GM21529 (cell line): ENCODE results near the gene NRG3.

ENCODE experiments used
- ATAC-seq: cut with Tn5 transposase; IDR thresholded peaks from one replicate; pipeline ENCODE4 v1.9.1; 2021; ENCODE audit not compliant: unreplicated experiment

Gene NRG3

DNA sequence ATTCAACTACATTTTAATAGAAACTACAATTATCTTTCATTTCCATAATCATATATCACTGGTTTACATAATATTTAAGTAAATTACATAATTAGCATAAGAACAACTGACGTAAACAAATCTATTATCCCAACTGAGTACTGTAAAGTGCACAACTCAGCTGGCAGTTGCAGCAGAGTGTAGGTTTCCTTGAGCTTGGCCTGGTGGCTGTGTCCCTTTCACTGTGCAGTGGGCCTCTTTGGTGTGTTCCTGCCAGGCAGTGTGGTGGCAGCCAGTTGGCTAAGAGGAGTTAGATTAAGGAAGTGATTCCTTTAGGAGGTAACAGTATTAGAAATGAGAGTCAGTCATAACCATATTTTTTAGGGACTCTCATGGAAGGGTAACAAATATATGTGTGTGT lies 7.0 kb downstream of the NRG3 start:
- no peak for ATAC-seq

DNA sequence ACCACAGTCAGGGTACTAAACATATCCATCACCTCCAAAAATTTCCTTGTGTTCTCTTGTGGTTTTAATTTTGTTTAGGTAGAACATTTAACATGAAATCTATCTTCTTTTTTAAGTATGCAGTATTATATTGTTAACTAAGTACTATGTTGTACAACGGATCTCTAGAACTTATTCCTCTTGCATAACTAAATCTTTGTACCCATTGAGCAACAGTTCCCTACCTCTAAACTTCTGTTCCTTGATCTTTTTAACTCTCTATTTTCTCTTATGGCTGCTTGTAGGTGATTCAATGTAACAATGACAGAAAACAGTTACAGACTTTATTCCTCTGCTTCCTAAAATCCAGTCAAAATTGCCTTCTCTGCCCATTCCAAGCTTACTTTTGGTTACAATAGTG lies 9.9 kb downstream of the NRG3 start:
- ATAC-seq = no peak

DNA sequence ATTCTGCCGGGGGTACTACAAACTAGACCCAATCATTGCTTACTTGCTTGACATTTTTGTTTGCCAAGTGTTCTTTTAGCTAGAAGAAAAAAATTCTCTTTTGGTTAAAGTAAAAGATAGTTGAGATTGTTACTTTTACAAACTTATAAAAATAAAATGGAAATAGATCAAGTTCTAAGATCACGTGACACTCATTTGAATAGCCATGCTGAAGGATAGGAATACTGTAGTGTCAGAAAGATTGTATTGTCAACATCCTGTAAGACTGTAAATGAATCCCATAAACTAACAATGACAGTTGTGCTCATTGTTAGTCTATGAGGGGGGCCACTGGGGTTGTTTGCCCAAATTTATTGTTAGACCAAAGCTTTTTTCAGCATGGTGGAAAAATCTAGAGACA lies 10.5 kb downstream of the NRG3 start:
- ATAC-seq = no peak

DNA sequence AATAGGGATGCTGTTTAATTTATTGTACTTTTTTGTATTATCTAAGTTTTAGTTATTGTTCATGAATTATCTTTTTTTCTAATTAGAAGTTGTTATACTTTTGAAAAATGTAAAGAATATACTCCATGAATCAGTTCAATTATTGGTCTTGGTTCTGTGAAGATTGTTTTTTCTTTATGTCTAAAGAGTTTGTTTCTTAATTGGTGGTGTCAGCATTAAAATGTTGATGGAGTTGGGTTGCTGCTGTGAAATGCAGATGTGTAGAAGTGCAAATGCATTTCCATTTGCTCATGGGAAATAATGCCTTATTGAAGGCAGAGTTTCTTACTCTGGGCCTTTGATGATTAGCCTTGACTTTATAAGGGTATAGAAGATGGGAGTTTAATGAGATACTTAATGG lies 11.9 kb downstream of the NRG3 start:
- ATAC-seq = no peak

DNA sequence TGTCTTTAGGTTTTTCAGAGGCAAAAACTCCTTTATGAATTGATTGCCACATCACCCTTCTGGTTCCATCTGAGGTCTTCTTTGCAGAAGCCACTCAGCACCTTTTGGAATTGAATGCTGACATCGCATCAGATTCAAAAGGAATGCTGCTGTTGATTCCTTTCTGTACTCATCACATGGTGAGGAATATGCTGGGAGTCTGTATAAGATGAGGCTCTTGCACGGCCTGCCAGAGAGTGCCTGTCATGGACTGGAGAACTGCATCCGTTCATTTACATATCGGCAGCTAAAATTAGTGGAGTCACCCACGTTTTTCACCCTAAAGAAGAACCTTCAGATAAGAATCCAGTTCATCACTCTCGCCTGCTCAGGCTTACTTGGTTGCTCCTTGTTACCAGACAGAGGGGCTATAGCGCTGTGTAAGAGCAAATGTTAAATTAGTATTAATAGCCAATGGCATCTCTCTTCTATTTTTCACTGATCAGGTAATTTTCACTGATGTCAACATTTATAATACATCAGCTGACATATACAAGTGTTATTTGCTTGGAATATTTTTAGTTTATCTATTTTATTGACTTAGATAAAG lies 14.3 kb downstream of the NRG3 start:
- no peak for ATAC-seq

DNA sequence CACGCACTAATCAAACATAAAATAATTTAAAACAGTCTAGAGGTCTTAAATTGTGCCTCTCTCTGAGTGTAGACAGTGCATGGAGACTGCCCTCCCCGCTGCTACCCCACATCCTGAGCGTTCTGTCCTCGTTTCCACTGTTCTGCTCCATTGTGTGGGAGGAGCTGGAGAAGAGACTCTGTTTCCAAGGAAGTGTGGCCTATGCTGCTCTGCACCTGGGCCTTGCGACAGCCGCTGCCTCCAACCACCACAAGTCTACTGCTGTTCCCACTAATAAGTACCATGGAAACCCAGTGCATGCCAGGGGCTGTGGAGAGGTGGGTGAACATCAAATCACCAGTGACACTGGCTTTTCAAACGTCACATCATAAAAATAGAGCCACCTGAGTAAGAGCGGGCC lies 19.6 kb downstream of the NRG3 start:
- ATAC-seq = no peak

DNA sequence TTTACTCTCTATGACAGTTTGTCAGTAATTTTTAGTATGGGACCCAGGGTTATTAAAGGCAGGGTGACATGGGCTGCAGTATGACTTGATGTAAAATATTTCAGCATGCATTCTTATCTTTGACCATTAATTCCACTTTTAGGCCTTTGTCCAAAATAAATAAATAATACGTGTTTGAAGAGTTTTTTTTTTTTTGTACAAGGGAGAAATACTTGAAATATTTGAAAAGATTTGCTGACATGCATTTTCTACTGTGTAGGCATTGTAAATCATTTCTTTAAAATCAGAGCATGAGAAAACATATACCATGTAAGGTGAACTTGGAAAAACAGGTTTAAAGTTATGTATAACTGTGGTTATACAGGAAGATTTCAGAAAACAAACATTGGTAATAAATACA lies 23.5 kb downstream of the NRG3 start:
- no peak for ATAC-seq

DNA sequence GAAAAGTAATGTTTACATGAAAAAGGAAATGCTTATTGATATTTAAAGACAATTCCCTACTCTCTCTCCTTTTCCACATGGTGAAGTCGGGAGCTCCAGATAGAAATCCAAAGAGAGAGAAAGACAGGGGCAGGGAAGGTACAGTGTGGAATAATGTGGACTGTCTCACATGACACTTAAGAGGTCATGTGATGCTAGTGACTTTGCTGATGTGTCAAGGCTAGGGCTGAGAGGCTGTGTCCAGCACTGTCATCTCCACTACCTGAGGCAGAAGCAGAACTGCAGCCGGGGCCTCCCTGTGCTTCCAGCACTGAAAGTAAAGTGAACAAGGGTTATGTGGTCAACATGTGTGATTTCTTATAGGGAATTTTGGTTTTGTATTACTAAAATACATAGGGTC lies 26.0 kb downstream of the NRG3 start:
- ATAC-seq = no peak

DNA sequence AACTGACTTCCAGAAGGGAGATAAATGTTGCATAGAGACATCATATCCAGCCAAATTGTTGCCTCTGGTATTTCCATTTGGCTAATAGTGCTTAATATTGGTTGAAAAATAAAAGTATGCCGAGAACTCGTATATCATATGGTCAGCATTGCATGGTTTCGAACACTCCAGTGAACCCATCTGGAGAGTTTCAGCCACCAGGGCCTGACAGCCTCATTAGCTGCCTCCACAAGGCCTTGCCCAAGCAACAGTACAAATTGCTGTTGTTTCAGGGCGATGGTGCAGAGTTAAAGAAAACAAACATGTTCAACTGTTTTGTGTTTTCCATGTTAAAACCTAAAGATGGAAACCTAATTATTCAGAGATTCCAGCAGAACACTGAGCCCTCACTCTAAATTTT lies 28.5 kb downstream of the NRG3 start:
- ATAC-seq = no peak

DNA sequence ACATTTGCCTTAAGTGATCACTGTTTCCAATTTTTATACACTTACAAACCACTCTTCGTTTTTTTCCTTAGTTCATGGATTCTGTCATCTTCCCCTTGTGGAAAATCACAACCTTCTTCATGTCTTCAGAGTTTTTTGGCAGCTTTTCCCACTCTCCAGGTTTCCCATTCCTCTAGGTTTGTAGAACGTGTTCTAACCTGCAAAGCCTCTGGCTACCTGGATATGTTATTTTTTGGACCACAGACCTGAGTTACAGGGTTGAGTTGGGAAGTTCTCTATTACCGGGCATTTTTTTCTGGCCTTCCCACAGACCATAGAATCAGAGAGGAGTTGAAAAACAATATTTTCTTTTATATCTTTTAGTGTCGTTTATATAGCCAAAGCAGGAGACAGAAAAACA lies 30.2 kb downstream of the NRG3 start:
- ATAC-seq = no peak

DNA sequence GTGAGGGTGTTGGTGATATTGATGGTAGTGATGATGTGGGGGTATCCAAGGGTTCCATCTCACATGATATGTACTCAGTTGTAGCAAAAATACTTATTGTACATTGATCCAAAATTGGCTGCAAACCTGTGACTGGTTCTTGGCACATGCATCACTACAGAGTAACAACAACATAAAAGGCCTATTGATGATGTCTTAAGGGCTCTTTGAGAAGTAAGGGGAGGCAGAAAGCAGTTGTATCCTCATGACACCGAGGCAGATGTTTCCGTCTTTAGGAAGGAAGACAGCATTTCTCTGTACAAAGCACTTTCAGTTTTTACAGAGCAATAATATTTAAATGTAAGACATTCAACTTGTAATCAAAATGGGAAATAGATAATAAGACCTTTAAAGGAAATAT lies 34.5 kb downstream of the NRG3 start:
- no peak for ATAC-seq

DNA sequence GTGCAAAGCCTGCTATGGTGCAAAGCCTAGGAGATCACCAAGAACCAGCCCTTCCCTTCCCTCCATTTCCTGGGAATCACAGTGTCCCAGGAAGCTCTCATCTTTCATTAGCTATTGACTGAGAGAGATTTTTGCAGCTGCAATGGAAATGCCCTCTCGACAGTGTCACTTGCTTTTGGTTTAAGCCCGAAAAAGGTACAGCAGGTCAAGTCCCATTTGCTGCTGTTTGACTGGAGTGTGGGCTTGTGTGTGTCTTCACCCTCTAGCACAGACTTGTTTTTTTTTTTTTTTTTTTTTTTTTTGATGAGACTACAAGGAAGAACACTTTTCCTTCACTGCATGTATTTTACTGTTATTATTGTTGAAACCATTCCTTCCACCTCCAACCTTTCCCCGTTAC lies 36.3 kb downstream of the NRG3 start:
- no peak for ATAC-seq

DNA sequence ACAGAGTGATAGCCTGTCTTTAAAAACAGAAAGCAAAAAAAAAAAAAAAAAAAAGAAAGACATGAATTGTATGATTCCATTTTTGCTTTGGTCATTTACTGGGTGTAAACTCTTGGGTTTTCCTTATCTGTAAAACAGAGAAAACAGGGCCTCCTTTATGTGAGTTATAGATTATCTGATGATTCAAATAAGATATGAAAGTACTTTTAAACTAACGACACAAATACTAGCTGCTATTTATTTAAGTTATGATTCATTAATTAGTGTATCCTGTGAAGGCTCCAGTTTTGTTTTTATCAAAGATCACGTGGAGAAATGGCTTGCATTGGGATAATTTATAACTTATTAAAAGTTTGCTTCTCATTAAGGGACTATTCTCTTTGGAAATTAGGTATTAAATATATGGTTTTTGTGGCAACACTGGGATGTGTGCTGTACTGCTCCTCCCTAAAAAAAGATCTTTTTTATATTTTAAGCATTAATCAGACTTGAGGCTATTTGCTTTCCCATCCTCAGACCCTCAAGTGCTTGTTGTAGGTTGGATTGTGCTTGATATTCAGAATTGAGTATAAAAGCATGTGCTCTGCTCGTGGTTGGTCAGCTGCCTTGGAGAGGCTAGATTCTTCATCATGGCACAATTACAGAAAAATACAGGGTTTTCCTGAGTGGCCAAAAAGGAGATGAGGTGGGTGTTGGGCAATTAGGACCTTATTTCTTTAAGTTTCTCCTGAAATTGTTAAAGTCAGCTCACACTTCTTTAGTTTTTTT lies 39.9 kb downstream of the NRG3 start:
- no peak for ATAC-seq

DNA sequence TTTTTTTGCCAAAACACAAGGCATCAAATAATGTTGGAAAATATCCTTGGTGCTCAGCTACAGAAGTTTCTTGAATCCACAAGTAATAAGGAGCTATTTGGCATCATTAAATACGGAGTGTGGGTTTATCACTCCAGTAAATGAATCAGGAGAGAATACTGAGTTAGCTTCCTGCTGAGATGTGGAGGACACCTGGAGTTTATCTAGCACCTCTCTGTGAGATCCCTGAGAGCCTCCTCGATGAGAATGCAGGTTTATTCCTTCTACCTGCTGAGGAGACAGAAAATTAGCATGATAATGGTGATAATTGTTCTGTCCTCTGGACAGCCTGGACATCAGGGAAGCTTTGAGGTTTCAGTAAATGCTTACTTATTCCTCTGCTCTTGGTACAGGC lies 40.5 kb downstream of the NRG3 start:
- no peak for ATAC-seq

DNA sequence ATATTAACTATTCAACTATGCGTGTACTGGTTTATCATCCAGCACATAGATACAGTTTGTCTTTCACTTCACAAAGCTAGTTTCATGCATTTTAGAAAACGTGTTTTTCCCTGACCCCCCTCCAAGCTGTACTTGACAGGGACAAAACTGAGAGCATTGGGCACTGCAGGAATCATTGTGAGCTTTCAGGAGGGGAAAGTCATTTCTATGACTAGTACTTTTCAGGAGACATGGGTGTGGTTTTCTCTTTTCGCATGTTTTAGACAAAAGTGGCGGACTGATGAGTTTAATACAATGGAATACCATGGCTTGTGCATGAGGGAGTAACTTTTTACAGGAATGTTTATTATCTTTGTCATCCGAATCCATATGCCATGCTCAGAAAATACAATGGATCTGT lies 42.7 kb downstream of the NRG3 start:
- no peak for ATAC-seq

DNA sequence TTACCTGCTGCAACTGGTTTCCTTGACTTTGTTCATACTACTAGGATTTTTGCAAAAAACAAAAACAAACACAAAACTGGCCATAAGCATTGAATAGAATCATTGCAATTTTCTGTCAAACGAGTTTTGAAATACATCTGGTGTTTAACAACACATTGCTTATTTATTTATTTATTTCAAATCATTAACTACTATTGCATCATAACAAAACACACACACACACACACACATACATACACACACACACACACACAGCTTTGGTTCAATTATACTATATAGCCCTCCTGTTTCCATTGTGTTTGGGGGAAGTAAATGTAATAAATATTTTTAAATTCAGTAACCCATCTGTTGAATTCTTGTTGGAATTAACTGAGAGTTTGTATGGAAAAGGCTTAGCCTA lies 43.8 kb downstream of the NRG3 start:
- ATAC-seq = no peak

DNA sequence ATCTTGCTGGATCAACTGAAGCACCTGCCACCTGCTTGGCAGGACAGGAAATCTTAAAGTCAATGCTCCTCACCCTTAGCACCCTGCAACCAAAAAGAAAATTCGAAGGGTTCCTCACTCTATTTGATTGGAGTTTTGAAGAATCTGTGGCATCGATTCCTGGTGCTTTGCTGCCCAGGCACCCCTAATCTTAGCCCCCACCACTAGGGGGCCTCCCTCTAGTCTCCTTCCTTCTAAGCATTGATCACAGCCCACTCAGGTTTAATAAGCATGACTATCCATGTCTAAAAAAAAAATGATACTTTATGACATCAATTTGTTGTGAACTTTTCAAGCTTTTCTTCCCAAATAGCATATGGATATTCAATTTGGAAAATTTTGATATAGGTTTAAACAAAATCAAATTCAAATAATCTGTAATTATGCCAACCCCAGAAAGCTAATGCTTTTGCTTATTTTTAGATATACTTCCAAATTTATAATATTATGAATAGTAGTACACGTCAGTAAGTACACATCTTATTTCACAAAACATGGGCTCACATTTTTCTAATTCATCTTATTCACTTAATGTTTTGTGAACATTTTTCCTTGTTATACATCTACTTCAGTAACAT lies 45.3 kb downstream of the NRG3 start:
- no peak for ATAC-seq

DNA sequence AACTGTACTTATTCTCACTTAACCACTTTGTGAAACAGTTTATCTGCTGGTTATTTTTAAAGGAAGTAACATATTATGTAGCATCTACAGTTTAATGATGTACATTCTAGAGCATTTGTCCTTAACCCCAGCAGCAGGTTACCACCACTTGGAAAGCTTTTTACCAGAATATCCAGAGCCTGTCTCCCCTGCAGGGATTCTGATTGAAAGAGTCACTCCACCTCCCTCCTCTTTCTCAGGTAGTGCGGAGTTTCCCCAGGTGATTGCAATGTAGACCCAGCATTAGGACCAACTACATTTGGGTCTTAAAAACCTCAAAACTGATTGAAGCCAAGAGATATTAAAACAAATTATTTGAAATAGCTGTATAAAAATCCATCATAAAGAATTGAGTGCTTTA lies 53.1 kb downstream of the NRG3 start:
- ATAC-seq = no peak

DNA sequence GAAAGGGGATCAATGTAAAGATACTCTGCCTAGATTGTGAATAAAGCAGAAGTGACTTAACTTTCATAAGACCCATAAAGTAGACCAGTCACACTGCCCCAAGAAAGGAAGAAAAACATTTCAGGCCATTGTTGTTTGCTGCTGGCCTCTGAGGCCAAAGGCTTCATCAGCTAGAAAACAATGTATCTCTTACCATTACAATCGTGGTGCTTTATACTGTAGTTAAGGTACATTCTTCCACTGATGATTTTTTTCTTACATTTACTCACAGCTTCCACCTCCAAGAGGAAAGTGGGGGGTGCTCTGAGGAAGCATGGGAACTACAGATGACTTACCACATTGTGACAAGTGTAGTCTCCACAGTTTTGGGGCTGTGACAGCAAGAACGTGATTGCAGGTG lies 68.6 kb downstream of the NRG3 start:
- no peak for ATAC-seq

DNA sequence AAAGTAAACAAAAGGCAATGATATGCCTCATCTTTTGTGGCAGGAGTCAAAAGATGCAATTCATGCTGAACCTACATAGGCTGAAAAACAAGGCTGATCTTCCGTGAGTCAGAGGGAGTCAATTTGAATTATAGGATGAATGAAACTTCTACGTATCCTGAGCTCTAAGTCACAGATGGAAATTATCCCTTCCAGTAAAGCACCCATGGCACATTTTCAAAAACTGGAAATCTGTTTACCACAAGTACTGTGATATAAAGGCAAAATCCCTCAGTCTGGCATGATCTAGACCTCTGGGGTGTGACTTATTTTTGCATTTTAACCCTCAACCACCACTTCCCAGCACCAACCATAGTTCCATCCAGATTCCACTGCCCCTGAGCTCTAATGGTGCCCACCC lies 69.6 kb downstream of the NRG3 start:
- ATAC-seq = no peak

DNA sequence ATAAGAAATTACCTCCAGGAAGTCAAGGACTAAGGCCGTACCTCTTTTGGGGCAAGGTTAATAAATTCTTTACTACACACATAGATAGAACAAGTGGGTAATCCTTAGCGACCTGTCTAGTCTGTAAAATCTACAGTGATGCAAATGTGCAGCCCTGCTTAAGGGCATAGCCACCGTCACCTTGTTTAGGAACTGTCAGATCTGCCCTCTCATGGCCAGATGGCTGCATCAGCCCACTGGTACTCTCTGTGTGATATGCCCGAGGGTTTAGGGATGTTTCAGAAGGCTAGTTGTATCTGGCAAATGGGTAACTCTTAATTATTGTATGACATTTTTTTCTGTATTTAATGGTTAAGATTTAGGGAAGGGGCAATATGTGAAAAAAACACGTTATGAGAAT lies 74.3 kb downstream of the NRG3 start:
- no peak for ATAC-seq

DNA sequence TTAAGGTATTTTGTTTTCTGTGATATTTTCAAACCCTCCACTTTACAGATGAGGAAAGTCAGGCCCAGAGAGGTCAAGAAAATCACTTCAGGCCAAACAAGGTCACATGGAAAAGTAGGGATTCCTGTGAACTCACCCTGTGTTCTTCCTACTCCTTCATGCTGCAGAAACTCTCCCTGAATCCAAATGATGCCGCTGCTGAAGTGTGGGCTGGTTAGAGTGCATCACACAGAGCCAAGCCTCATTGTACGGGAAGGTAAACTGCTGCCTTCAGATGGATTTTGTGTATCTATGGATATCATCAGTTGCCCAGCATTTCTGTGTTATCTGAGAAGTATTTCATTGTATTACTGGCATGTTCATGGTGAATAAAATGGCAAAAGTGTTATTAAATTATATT lies 75.4 kb downstream of the NRG3 start:
- ATAC-seq = no peak

DNA sequence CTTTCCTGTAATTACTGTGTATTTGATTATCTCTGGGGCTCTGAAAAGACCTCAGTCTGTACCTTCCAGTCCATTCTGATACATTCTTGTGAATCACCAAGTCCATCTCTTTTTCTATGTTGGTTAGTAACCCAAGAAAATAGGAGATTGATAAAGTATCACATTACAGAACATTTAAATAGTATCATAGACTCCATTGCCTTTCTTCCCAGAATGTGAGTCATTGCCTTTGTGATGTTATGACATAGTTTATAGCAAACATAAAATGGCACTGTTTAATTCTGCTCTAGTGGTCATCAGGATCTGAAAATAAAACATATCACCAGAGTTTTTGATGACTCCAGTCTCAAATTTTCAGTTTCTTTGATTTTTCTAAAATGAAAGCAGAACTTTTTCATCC lies 78.4 kb downstream of the NRG3 start:
- no peak for ATAC-seq
